ENCODE data around the gene EFNA1.
A peak's percentile ranks its signal among the peaks of the same experiment; 100 is the strongest.
"Not testable (repeated sequence)": the region's sequence is repeated elsewhere in the genome, so short reads cannot be mapped to it uniquely, and the experiment has no call there.

The EFNA1 gene

DNA sequence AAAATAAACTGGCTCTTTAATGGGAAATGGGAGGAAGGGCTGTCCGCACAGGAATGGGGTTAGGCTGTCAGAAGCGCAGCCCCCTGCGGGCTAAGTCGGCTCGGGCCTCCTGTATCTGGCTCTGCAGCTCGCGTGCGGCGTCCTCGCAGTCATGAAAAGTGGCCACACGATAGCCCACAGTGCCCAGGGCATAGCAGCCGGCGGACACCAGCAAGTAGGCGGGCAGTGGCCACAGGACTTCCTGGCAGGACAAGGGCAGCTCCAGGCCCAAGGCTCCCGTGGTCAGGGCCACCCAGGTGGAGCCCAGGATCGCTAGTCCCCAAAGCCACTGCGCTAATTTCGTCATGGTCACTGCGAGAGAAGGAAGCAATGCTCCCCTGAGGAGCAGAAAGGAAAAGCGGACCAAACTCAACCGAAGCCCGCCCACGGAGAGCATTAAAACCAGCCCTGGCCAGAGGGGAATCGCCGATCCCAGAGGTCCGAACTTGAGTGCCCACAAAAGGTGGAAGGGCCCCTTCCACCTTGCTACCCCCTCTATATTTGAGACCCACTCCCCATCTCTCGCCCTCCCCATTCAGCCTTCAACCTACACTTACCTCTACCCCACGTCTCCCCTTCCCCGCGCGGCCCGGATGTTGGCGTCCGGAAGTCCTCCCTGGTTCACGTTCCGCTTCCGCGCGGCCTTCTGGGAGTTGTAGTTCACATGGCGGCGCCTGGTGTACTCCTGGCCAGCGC lies 12.4 kb downstream of the EFNA1 start, which contains the start of gene DPM3:
Gene DPM3, minus strand, starts transcription at position 637 of the 735 bp plus-strand sequence. Its CDS starts 291 bp downstream, at position 346.
- Histone ChIP-seq H3K9ac (ENCODE audit: insufficient read length) (peak within 1 kb of the TSS; percentile 91), H3K27ac (peak within 1 kb of the TSS; percentile 26; the same call in 1 of the 2 replicates), H3K4me3 (peak within 1 kb of the TSS; percentile 88), H3K9me3 (ENCODE audit: low read depth, low read length) (no peaks in the 10 kb centered on the region), H3K36me3 (ENCODE audit: insufficient read depth, low read length) (no peaks in the 10 kb centered on the region)
- DNase-seq (ENCODE audit: low read depth, low spot score) = peak; percentile 18
- peak; percentile 40 for TF ChIP-seq FOXP2 (optimal IDR thresholded peaks at IDR 0.05; ENCODE audit: control extremely low read depth, extremely low read length, insufficient read depth)
- peak; percentile 90 for TF ChIP-seq POLR2AphosphoS5 (IDR thresholded peaks at IDR 0.05; ENCODE audit: borderline replicate concordance, low read depth, low read length)
- TF ChIP-seq EZH2 (IDR thresholded peaks at IDR 0.05) = no peak

GRCh38 chr1:155140630-155140953 lies 12.9 kb downstream of the EFNA1 start:
- TF ChIP-seq FOXP2 (optimal IDR thresholded peaks at IDR 0.05; ENCODE audit: control extremely low read depth, extremely low read length, insufficient read depth) = no peak
- no peak for TF ChIP-seq EZH2 (IDR thresholded peaks at IDR 0.05)
- no peak for TF ChIP-seq POLR2AphosphoS5 (IDR thresholded peaks at IDR 0.05; ENCODE audit: borderline replicate concordance, low read depth, low read length)
- Histone ChIP-seq H3K36me3 (ENCODE audit: insufficient read depth, low read length) (no peaks in the 10 kb centered on the region), H3K9me3 (ENCODE audit: low read depth, low read length) (no peaks in the 10 kb centered on the region), H3K27ac (no peak overlapping the region), H3K4me3 (peak overlapping the region; percentile 88), H3K9ac (ENCODE audit: insufficient read length) (peak overlapping the region; percentile 91)
- no peak for DNase-seq (ENCODE audit: low read depth, low spot score)

DNA sequence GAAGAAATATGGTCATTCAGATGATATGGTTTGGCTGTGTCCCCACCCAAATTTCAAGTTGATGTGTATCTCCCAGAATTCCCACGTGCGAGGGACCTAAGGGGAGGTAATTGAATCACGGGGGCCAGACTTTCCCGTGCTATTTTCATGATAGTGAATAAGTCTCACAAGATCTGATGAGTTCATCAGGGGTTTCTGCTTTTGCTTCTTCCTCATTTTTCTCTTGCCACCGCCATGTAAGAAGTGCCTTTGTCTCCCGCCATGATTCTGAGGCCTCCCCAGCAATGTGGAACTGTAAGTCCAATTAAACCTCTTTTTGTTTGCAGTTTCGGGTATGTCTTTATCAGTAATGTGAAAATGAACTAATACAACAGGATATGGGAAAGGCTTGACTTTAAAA lies 14.1 kb downstream of the EFNA1 start:
- no peak for DNase-seq (ENCODE audit: low read depth, low spot score)
- H3K36me3 ChIP-seq (ENCODE audit: insufficient read depth, low read length) = no peaks in the 10 kb centered on the region
- no peaks in the 10 kb centered on the region for H3K9me3 ChIP-seq (ENCODE audit: low read depth, low read length)
- TF ChIP-seq POLR2AphosphoS5 (IDR thresholded peaks at IDR 0.05; ENCODE audit: borderline replicate concordance, low read depth, low read length) (no peak), EZH2 (IDR thresholded peaks at IDR 0.05) (no peak), FOXP2 (optimal IDR thresholded peaks at IDR 0.05; ENCODE audit: control extremely low read depth, extremely low read length, insufficient read depth) (no peak)
- H3K27ac ChIP-seq = no peak overlapping the region
- no peak overlapping the region for H3K4me3 ChIP-seq
- H3K9ac ChIP-seq (ENCODE audit: insufficient read length) = no peak overlapping the region

GRCh38 chr1:155145491-155145890 lies 17.8 kb downstream of the EFNA1 start:
- Histone ChIP-seq H3K36me3 (ENCODE audit: insufficient read depth, low read length) (no peaks in the 10 kb centered on the region), H3K27ac (no peak overlapping the region), H3K9ac (ENCODE audit: insufficient read length) (no peak overlapping the region), H3K4me3 (no peak overlapping the region), H3K9me3 (ENCODE audit: low read depth, low read length) (no peaks in the 10 kb centered on the region)
- no peak for DNase-seq (ENCODE audit: low read depth, low spot score)
- no peak for TF ChIP-seq EZH2 (IDR thresholded peaks at IDR 0.05)
- TF ChIP-seq POLR2AphosphoS5 (IDR thresholded peaks at IDR 0.05; ENCODE audit: borderline replicate concordance, low read depth, low read length) = no peak

- not testable (repeated sequence) for H3K9ac ChIP-seq (ENCODE audit: insufficient read length); DNase-seq (ENCODE audit: low read depth, low spot score); H3K4me3 ChIP-seq; H3K36me3 ChIP-seq (ENCODE audit: insufficient read depth, low read length); H3K27ac ChIP-seq; H3K9me3 ChIP-seq (ENCODE audit: low read depth, low read length)
Measured at GRCh38 chr1:155155996-155156643, 28.4 kb downstream of the EFNA1 start.

GRCh38 chr1:155158991-155159390 lies 31.3 kb downstream of the EFNA1 start:
- H3K4me3 ChIP-seq = no peak overlapping the region
- TF ChIP-seq POLR2AphosphoS5 (IDR thresholded peaks at IDR 0.05; ENCODE audit: borderline replicate concordance, low read depth, low read length) = no peak
- no peak for TF ChIP-seq FOXP2 (optimal IDR thresholded peaks at IDR 0.05; ENCODE audit: control extremely low read depth, extremely low read length, insufficient read depth)
- no peak for TF ChIP-seq EZH2 (IDR thresholded peaks at IDR 0.05)
- no peak overlapping the region for H3K9ac ChIP-seq (ENCODE audit: insufficient read length)
- DNase-seq (ENCODE audit: low read depth, low spot score) = no peak
- no peaks in the 10 kb centered on the region for H3K36me3 ChIP-seq (ENCODE audit: insufficient read depth, low read length)
- no peak overlapping the region for H3K27ac ChIP-seq
- no peaks in the 10 kb centered on the region for H3K9me3 ChIP-seq (ENCODE audit: low read depth, low read length)

DNA sequence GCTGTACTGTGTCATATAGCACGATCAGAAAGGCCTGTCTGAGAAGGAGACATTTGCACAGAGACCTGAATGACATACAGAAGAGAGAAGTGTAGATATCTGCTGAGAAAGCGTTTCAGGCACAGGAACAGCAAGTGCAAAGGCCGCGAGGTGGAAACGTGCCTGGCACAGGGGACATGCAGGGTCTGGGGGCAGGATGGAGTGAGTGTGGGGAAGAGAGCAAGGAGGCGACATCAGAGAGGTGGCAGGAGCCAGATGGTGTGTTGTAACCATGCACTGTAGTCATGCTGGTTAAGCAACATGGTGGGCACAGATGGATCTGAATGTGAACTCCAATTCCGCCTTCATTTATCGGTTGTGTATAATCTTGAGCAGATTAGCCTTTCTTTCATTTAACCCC lies 32.5 kb downstream of the EFNA1 start:
- no peaks in the 10 kb centered on the region for H3K36me3 ChIP-seq (ENCODE audit: insufficient read depth, low read length)
- H3K9me3 ChIP-seq (ENCODE audit: low read depth, low read length) = no peaks in the 10 kb centered on the region
- no peak overlapping the region for H3K27ac ChIP-seq
- TF ChIP-seq POLR2AphosphoS5 (IDR thresholded peaks at IDR 0.05; ENCODE audit: borderline replicate concordance, low read depth, low read length) (no peak), FOXP2 (optimal IDR thresholded peaks at IDR 0.05; ENCODE audit: control extremely low read depth, extremely low read length, insufficient read depth) (no peak), EZH2 (IDR thresholded peaks at IDR 0.05) (no peak)
- H3K9ac ChIP-seq (ENCODE audit: insufficient read length) = no peak overlapping the region
- DNase-seq (ENCODE audit: low read depth, low spot score) = no peak
- no peak overlapping the region for H3K4me3 ChIP-seq

- H3K27ac ChIP-seq; DNase-seq (ENCODE audit: low read depth, low spot score); H3K9me3 ChIP-seq (ENCODE audit: low read depth, low read length); H3K9ac ChIP-seq (ENCODE audit: insufficient read length); H3K4me3 ChIP-seq; H3K36me3 ChIP-seq (ENCODE audit: insufficient read depth, low read length): not testable (repeated sequence)
Measured at GRCh38 chr1:155162631-155163030, 35.0 kb downstream of the EFNA1 start.

- not testable (repeated sequence) for H3K9ac ChIP-seq (ENCODE audit: insufficient read length); H3K9me3 ChIP-seq (ENCODE audit: low read depth, low read length); DNase-seq (ENCODE audit: low read depth, low spot score); H3K4me3 ChIP-seq; H3K36me3 ChIP-seq (ENCODE audit: insufficient read depth, low read length); H3K27ac ChIP-seq
Measured at GRCh38 chr1:155163785-155164184, 36.1 kb downstream of the EFNA1 start.

DNA sequence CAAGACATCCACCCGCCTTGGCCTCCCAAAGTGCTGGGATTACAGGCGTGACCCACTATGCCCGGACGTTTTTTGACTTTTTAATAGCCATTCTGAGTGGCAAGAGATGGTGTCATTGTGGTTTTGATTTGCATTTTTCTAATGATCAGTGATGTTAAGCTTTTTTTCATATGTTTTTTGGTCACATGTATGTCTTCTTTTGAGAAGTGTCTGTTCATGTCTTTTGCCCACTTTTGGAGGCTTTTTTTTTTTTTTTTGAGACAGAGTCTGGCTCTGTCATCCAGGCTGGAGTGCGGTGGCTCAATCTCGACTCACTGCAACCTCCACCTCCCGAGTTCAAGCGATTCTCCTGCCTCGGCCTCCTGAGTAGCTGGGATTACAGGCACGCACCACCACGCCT lies 36.9 kb downstream of the EFNA1 start:
- not testable (repeated sequence) for H3K9me3 ChIP-seq (ENCODE audit: low read depth, low read length); H3K9ac ChIP-seq (ENCODE audit: insufficient read length); H3K4me3 ChIP-seq; H3K27ac ChIP-seq; DNase-seq (ENCODE audit: low read depth, low spot score); H3K36me3 ChIP-seq (ENCODE audit: insufficient read depth, low read length)

Data from SK-N-MC (cell line).